Inflammatory macrophage treated with lipopolysaccharide for 1 hour (primary cell): ENCODE data around the gene GBP4.

Experiments
- DNase-seq, 2 donors: peaks; one replicate each; pipeline ENCODE4 v3.0.0-alpha.2; 2020 to 2022

The GBP4 gene

DNA sequence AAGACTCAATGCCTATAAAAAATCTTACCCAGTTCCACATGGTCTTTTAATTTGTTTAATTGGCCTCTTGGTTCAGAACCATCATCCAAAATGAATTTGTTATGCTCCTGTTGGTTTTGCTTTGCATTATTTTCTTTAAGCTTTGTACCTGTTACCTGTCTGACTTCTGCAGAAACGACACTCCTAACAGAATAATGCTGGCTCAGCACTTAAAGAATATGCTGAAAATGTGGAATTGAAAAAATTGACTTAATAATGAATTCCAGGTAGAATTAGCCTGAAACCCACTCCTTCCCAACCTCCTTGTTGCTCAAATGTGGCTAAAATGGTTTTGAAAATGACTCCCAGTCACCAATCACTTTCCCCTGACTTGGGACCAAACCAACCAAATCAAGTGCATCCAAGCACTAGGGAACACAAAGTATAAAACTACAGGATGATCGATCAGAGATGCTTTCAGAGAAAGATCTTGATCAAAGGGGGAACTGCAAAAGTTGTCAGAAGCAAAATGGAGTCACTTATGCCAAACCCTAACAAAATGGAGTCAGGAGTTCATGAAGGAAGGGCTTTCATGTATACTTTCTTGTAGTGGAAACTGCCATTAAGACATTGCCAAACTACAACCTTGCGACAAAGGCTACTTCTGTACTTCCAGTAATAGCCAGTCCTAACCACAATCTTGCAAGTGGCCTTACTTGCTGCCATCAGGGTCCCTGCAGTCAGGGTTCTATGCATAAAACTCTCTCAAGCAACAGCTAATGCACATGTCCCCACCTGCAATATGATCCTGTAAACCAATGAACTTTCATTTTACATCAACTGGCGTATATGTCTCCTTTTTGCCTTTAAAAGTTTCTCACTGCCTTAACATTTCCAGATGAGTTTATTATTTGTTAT lies 28.3 kb downstream of the GBP4 start:
- no peak for DNase-seq

DNA sequence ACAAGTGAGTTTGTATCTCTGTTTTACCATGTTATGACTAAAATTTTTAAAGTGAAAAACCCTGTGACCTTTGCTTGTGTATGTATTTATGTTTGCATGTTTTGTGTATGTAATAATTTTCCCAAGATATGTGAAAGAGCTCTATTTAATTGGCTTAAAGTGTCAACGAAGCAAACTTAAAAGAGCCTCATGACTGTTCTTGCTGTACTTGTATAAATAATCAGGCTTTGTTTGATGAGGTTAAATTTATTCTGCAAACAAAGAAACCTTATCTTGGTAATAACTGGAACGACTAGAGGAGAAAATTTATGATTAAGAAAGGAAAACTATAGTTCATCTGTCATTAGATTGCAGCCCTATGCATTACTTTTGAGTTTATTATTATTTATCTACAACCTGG lies 29.6 kb downstream of the GBP4 start:
- no peak for DNase-seq

DNA sequence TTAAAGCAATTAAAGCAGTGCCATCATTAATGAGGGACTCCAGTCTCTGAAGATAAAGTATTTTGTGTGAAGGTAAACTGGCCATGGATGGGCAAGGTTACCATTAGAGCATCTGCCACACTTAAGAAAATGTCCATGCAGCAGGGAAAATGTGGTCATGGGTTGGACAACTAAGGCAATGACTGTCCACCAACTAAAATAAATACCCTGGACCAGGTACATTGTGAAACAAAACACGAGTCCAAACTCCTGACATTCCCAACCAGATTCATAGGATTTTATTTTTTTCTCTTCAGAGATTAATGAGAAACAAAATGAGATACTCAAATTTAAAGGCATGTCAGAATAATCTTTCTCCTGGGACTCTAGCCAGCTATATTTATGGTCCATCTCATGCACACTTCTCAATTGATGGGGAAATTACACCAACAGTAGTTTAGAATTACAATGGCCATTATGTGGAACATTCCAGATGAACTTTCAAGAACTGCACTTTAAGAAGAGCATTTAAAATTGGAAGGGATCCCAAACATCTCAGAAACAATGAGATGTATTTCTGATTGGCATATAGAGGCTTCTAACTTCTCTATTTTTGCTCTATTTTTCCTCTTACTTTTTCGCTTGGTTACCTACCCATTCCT lies 31.0 kb downstream of the GBP4 start:
- no peak for DNase-seq

DNA sequence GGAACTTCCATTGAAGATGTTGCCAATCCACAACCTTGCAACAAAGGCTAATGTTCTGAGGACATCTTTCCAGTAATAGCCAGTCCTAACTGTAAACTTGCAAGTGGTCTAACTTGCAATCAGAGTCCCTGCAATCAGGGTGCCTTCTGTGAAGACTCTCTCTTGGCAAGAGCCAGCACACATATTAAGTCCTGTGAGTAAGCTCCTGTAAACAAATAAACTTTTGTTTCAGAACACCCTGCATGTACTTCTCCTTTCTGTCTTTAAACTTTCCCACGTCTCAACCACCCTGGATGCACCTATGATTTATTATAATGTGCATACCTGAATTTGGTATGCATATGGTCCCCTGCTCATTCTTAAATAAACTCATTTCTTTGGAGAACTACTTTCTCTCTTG lies 32.0 kb downstream of the GBP4 start:
- DNase-seq, result no peak

DNA sequence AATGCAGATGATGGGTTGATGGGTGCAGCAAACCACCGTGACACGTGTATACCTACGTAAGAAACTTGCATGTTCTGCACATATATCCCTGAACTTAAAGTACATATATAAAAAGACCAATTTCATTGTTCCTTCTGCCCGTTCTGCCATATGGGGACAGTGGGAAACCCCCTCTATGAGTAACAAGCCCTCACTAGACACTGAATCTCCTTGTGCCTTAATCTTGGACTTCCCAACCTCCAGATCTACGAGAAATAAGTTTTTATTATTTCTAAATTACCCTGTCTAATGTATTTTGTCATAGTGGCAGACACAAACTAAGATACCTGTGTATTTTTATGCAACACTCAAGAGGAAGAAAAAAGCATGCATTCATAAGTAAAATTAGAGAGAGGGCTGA lies 32.9 kb downstream of the GBP4 start:
- peak; percentile 40 to 58 for DNase-seq

DNA sequence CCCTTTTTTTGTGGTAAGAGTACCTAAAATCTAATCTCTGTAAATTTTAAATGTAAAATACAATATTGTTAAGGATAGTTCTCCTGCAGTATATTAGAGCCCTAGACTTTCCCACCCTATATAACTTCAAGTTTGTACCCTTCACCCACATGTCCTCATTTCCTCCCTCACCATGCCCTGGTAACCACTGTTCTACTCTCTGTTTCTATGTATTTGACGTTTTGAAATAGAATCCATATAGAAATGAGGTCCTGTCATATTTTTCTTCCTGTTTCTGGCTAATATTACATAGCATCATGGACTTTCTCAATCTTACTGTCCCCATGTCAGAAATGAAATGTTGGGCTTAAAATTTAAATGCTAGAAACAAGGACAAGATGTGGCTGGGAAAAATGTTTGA lies 47.7 kb downstream of the GBP4 start:
- DNase-seq, result peak; percentile 51 to 53

DNA sequence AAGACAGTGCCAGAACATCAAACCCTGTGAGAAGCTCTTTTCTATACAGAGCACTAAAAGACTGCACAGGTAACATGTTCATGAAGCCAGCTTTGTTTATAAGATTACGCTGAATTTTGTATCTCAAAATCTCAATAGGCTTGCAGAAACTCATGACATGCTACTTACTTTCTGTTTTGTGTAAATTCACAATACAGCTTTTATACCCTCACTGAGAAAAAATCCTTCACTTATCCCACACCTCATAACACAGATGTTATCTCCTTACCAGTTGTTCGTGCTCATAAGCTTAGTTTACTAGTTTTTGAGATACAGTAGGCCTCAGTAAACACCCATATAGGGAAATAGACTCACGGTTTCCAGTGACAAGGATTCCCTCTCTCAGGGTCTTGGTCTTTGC lies 48.8 kb downstream of the GBP4 start:
- DNase-seq, result no peak

DNA sequence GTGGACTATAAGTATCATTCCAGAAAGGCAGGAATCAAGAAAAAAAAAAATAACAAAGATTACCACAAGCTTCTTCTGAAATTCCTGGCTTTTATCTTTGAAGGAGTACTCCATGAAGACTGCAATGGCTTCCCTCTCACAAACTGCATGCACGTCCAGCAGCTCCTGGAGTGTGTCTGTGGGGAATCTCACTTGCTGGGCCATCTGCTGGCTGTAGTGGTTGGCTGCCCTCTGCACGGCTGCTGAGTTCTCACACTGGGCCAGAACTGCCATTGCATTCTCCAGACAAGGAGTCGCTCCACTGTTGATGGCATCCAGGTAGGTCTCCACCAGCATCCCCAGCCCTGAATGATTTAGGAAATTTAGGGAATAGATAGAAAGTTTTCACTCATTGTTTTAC lies 49.5 kb downstream of the GBP4 start:
- DNase-seq, result no peak

DNA sequence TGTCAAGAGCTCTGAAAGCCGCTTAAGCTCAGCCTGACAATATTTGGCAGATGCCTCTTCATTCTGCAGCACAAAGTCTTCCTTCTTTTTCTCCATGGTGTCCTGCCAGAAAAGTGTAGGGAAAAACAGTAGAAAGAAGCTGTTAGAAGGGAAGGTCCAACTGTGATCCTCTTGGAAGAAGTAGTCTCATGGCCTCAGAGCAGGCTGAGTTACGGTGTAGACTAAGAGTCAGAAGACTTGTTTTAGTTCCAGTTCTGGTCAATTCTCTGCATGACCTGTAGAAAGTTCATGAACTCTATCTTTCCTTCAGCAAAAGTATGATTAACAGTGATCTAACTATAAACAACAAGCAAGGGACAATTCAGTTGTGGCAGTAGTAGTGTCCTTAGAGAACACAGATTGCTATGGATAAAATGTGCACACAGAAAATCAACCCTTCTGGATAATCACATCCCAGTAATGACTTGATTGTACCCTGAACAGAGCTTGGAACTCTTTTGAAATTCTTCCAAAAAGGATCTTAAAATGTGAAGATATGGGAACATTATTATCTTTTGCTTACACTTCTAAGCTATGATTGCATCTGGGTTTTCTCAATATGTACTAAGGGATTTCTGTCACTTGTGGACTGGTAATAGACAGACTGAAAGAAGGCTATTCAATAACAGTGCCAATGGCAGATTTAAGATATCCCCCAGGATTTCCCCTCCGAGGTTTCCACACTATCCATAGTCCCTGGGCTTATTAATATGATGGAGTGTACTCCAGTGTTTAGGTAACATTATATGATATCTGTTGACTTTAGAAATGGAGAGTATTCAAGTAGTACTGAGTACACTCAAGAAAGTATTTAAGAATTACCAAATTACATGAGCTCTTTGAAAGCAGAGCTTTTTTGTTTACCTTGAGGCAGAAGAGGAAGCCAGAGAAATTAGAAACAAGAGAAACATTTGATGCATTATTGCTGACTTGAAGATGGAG lies 50.8 kb downstream of the GBP4 start:
- DNase-seq, result no peak

DNA sequence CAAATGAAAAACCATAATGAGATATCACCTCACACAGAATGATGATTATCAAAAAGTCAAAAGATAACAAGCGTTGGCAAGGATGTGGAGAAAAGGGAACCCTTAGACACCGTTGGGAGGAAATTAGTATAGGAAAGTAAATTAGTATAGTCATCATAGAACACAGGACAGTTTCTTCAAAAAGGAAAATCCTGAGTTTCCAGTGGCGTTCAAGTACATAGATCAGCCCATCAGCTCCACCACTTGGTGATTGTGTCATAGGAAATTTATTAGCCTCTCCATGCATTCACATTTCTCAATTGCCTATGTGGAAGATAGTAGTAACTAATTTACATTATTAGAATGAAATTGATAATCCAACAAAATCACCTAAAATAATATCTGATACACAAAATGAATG lies 52.0 kb downstream of the GBP4 start:
- DNase-seq, result peak; percentile 40 to 42

DNA sequence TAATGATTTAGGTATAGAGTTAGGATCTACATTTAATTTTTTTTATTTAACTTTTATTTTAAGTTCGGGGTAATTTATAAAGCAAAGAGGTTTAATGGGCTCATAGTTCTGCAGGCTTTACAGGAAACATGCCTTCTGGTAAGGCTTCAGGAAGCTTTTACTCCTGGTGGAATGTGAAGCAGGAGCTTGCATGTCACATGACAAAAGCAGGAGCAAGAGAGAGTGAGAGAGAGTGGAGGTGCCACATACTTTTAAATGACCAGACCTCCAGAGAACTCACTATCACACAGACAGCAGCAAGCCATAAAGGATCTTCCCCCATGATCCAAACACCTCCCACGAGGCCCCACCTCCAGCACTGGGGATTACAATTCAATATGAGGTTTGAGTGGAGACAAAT lies 55.3 kb downstream of the GBP4 start:
- DNase-seq, result no peak

DNA sequence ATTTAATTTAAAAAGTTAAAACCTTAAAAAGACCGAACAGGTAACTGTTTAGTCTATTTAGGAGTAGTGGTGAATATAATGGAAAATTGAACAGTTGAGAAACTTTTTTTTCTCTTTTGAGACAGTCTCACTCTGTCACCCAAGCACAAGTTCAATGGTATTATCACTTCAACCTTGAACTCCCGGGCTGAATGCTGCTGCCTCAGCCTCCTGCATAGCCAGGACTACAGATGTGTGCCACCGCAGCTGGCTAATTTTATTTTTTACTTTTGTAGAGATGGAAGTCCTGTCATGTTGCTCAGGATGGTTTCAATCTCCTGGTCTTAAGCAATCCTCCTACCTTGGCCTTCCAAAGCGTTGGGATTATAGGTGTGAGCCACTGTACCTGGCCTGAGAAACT lies 56.6 kb downstream of the GBP4 start:
- no peak for DNase-seq

DNA sequence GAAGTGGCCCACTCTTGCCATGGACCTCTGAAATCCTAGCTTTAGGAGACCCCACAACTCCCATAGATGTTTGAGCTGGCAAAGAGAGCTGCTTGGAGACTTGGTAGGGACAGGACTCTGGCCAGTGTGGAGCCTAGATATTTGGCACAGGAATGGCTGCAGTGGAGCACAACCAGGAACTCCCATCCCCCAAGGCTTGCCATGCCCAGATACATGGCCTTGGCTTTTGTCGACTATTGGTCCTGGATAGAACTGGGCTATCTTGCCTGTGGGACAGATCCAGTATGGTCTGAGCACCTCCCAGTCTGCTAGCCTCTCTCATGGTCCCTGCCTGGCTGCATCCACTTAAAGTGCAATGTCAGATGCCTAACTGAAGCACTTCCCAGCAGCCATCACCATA lies 65.0 kb downstream of the GBP4 start:
- no peak for DNase-seq
